SK-N-SH (cell line): Measurements from ENCODE around the gene PTPRG. TPM values are rescaled to one million over a fixed set of nuclear protein-coding genes. Genes with fewer than 3 reads are reported as not detected.

Experiments used
- CTCF ChIA-PET: fragments of 300-600, 350-600 bp; formaldehyde crosslinking; extraction: SDS; loops from one replicate; lab custom pipeline; 2021; lab: Yijun Ruan, JAX
- POLR2A ChIA-PET: fragments of 350-600 bp; sonication (Branson Sonifier 250); formaldehyde crosslinking; extraction: SDS; loops from one replicate; lab custom pipeline; 2020; ENCODE audit warnings: antibody characterized with exemption, inconsistent platforms; lab: Yijun Ruan, JAX
- DNase-seq: peaks from one replicate; pipeline ENCODE4 v3.0.0; 2012
- H2AFZ ChIP-seq: fragments of 200-600 bp; sonication (generic); 2 replicates; pipeline ENCODE4 v1.8.1; 2016; ENCODE audit warnings: antibody characterized with exemption, mild to moderate bottlenecking, low read depth
- H3F3A ChIP-seq: fragments of 200-600 bp; sonication (generic); replicated peaks from 2 replicates; pipeline ENCODE3; 2016; ENCODE audit warnings: antibody characterized with exemption, mild to moderate bottlenecking; ENCODE audit not compliant: insufficient read depth
- H3K27ac ChIP-seq, 2 experiments: fragments of 200-500 bp in 1 of 2; fragments of 200-600 bp in 1 of 2; sonication (Bioruptor generic) in 1 of 2; sonication (generic), shearing (Covaris generic) in 1 of 2; 2 replicates each; pipeline versions ENCODE4 v1.5.1 to v1.6.1; 2014 to 2016; ENCODE audit warnings: low read depth in 2 of 2, inconsistent platforms in 1 of 2, low read length in 1 of 2, mild to moderate bottlenecking in 1 of 2, mixed read lengths in 1 of 2
- H3K27me3 ChIP-seq: fragments of 200-600 bp; sonication (generic), shearing (Covaris generic); 2 replicates; pipeline ENCODE4 v1.6.1; 2016; ENCODE audit warnings: mixed run types; ENCODE audit not compliant: insufficient read depth
- H3K36me3 ChIP-seq, 2 experiments: fragments of 200-500 bp in 1 of 2; fragments of 200-600 bp in 1 of 2; sonication (Bioruptor generic) in 1 of 2; sonication (generic) in 1 of 2; replicated peaks in 1 of 2; 2 replicates each; pipeline versions ENCODE3 to v1.5.1; 2014 to 2016; ENCODE audit warnings: low read length in 1 of 2, mild to moderate bottlenecking in 1 of 2; ENCODE audit not compliant: insufficient read depth in 2 of 2, control insufficient read depth in 1 of 2
- H3K4me1 ChIP-seq, 2 experiments: fragments of 200-500 bp in 1 of 2; fragments of 200-600 bp in 1 of 2; sonication (Bioruptor generic) in 1 of 2; sonication (generic), shearing (Covaris generic) in 1 of 2; 2 replicates each; pipeline versions ENCODE4 v1.5.1 to v1.6.1; 2014 to 2016; ENCODE audit warnings: low read depth in 1 of 2, low read length in 1 of 2, mixed run types in 1 of 2; ENCODE audit not compliant: insufficient read depth in 2 of 2, control insufficient read depth in 1 of 2
- H3K4me2 ChIP-seq: fragments of 200-600 bp; sonication (generic), shearing (Covaris generic); 2 replicates; pipeline ENCODE4 v1.6.1; 2017; ENCODE audit warnings: mixed run types
- H3K4me3 ChIP-seq, 2 experiments: fragments of 200-500 bp in 1 of 2; fragments of 200-600 bp in 1 of 2; sonication (Bioruptor generic) in 1 of 2; sonication (generic), shearing (Covaris generic) in 1 of 2; 2 replicates each; pipeline versions ENCODE4 v1.5.1 to v1.8.1; 2014 to 2016; ENCODE audit warnings: low read depth in 2 of 2, inconsistent platforms in 1 of 2, low read length in 1 of 2, mild to moderate bottlenecking in 1 of 2, mixed read lengths in 1 of 2, moderate library complexity in 1 of 2
- H3K79me2 ChIP-seq: fragments of 200-600 bp; sonication (generic); 2 replicates; pipeline ENCODE4 v1.8.1; 2017; ENCODE audit warnings: mild to moderate bottlenecking; ENCODE audit not compliant: insufficient read depth
- H3K9ac ChIP-seq: fragments of 200-600 bp; sonication (generic); 2 replicates; pipeline ENCODE4 v1.6.1; 2017; ENCODE audit warnings: mixed run types
- H3K9me2 ChIP-seq: fragments of 200-600 bp; sonication (generic); 2 replicates; pipeline ENCODE4 v1.6.1; 2017; ENCODE audit warnings: mixed run types
- H3K9me3 ChIP-seq: fragments of 200-600 bp; sonication (generic); 2 replicates; pipeline ENCODE4 v1.6.1; 2017; ENCODE audit warnings: mixed run types, mild to moderate bottlenecking, moderate library complexity
- H4K20me1 ChIP-seq: fragments of 200-600 bp; sonication (generic); 2 replicates; pipeline ENCODE4 v1.6.1; 2017; ENCODE audit warnings: mild to moderate bottlenecking, mixed run types; ENCODE audit not compliant: insufficient read depth
- EP300 ChIP-seq, 2 experiments: IDR thresholded peaks; 2 replicates each; pipeline versions ENCODE4 v1.4.0 to v1.6.1; 2012; ENCODE audit warnings: borderline replicate concordance in 1 of 2, low read depth in 1 of 2, low read length in 1 of 2
- FOXM1 ChIP-seq: IDR thresholded peaks from 2 replicates; pipeline ENCODE4 v1.4.0; 2012; ENCODE audit warnings: low read depth, mild to moderate bottlenecking
- GABPA ChIP-seq: IDR thresholded peaks from 2 replicates; pipeline ENCODE4 v1.4.0; 2012; ENCODE audit warnings: low read depth, mild to moderate bottlenecking
- GATA2 ChIP-seq: sonication (generic); formaldehyde crosslinking; IDR thresholded peaks from 2 replicates; pipeline ENCODE4 v1.5.0; 2020; ENCODE audit warnings: mild to moderate bottlenecking, missing genetic modification reagents
- NFIC ChIP-seq: IDR thresholded peaks from 2 replicates; pipeline ENCODE4 v1.4.0; 2012; ENCODE audit warnings: borderline replicate concordance
- POLR2AphosphoS5 ChIP-seq: IDR thresholded peaks from 2 replicates; pipeline ENCODE4 v1.6.1; 2012; ENCODE audit warnings: low read depth, low read length
- RAD21 ChIP-seq: IDR thresholded peaks from 2 replicates; pipeline ENCODE4 v1.6.1; 2012; ENCODE audit warnings: mild to moderate bottlenecking, low read length
- RXRA ChIP-seq: IDR thresholded peaks from 2 replicates; pipeline ENCODE4 v1.4.0; 2012; ENCODE audit warnings: low read depth, mild to moderate bottlenecking, borderline replicate concordance
- SMC3 ChIP-seq: IDR thresholded peaks from 2 replicates; pipeline ENCODE4 v1.6.1; 2012; ENCODE audit warnings: low read depth, low read length, improper control_type of control experiment
- TAF1 ChIP-seq: IDR thresholded peaks from 2 replicates; pipeline ENCODE4 v1.6.1; 2012; ENCODE audit warnings: low read depth, mild to moderate bottlenecking, low read length, moderate library complexity, borderline replicate concordance
- USF1 ChIP-seq: IDR thresholded peaks from 2 replicates; pipeline ENCODE4 v1.4.0; 2012; ENCODE audit warnings: low read depth, borderline replicate concordance
- YY1 ChIP-seq: IDR thresholded peaks from 2 replicates; pipeline ENCODE4 v1.4.0; 2012; ENCODE audit warnings: low read depth, mild to moderate bottlenecking
- WGBS: methylation state at CpG from one replicate; pipeline ENCODE4 v1.1.6; 2017; ENCODE audit warnings: low lambda C conversion rate; 5-methylcytosine and 5-hydroxymethylcytosine counted together
- polyA plus RNA-seq, 3 experiments: library from polyadenylated mRNA; depleted of rRNA; stranded (reverse); fragments of >200 nt; gene quantifications; 2 replicates each; pipeline ENCODE4 v1.2.3, GENCODE V29; 2012
- TF ChIP-seq, protein P1 (sequence below): fragments of 200-600 bp; sonication (generic); IDR thresholded peaks from 2 replicates; pipeline ENCODE4 v1.6.1; 2017; ENCODE audit warnings: antibody characterized with exemption, mild to moderate bottlenecking, moderate library complexity
- TF ChIP-seq, protein P2 (sequence below): IDR thresholded peaks from 2 replicates; pipeline ENCODE4 v1.6.1; 2012; ENCODE audit warnings: mild to moderate bottlenecking, low read depth, low read length, moderate library complexity
- TF ChIP-seq, protein P3 (sequence below): IDR thresholded peaks from 2 replicates; pipeline ENCODE4 v1.4.0; 2012; ENCODE audit warnings: low read depth, borderline replicate concordance

Gene PTPRG
- polyA plus RNA-seq, 1 of the 3 experiments (the other 2 are of a cell fraction): 14.1 TPM

GRCh38 chr3:62187022-62187431 lies 625.7 kb downstream of the PTPRG start (continued):
- TF ChIP-seq GATA2 (CRISPR knock-in tag) (no peak), YY1 (no peak), USF1 (no peak), TAF1 (no peak)

DNA sequence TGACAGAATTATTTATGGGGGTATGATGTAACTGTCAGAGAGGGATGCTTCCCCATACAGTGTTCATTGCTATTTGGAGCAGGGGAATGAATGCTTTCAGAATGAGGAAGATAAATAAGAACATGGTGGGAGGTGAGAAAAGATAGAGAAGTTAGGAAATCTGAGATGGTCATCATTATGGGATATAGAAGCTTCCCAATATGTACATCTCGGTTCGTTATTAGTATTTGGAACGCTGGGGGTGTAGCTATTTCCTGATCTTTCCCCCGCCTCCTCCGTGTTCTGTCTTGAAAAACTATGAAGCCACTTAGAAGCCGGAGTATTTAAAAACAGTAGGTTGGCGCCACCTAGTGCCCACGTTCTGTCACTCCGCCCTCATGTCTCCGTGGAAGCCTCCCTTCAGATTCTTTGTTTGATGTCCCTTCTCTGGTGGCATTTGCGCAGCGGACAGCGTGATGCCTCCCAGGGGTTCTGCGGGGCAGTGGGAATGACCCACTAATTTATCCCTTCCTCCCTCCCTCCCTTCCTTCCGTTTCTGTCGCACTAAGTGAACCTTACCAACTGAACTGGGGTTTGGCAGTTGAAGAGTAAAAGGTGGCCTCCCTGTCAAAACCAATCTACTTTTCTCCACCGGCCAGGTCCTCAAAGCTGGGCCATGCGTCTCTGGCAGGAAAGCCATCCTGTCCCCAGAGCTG lies 627.5 kb downstream of the PTPRG start:
- peak overlapping the region; percentile 30; the same call in 1 of the 2 replicates for H3K4me2 ChIP-seq
- H3K27ac ChIP-seq: no peak overlapping the region
- ChIA-PET POLR2A (interaction anchor here (0.8 kb wide), 1 partner anchor 94 kb away, joined by 3 read pairs; no protein-coding TSS in a partner anchor), CTCF (interaction anchor here (0.6 to 8.5 kb wide), 49 partner anchors 8 to 807 kb away, joined by 3 to 102 read pairs (median 4); no protein-coding TSS in a partner anchor)
- H3K9ac ChIP-seq: no peak overlapping the region
- no peaks in the 10 kb centered on the region for H3F3A ChIP-seq
- peaks cover 0 to 4% of the 10 kb centered on the region in 2 experiments; a peak in 1 of 4 replicates for H3K4me1 ChIP-seq
- no peaks in the 10 kb centered on the region for H3K9me2 ChIP-seq
- H3K9me3 ChIP-seq: no peaks in the 10 kb centered on the region
- peak overlapping the region in 1 of 2 experiments; percentile 29; a peak in 1 of 4 replicates for H3K4me3 ChIP-seq
- WGBS: 3% methylated on average over 18 of the region's 18 CpGs
- H3K27me3 ChIP-seq: no peaks in the 10 kb centered on the region
- no peak for TF ChIP-seq POLR2AphosphoS5
- peak; percentile 69 for TF ChIP-seq SMC3
- peak; percentile 87 for TF ChIP-seq RAD21
- TF ChIP-seq EP300 (IDR thresholded peaks at IDR 0.05; ENCODE audit: borderline replicate concordance in 1 of 2, low read depth in 1 of 2, low read length in 1 of 2): no peak
- TF ChIP-seq, protein P1, sequence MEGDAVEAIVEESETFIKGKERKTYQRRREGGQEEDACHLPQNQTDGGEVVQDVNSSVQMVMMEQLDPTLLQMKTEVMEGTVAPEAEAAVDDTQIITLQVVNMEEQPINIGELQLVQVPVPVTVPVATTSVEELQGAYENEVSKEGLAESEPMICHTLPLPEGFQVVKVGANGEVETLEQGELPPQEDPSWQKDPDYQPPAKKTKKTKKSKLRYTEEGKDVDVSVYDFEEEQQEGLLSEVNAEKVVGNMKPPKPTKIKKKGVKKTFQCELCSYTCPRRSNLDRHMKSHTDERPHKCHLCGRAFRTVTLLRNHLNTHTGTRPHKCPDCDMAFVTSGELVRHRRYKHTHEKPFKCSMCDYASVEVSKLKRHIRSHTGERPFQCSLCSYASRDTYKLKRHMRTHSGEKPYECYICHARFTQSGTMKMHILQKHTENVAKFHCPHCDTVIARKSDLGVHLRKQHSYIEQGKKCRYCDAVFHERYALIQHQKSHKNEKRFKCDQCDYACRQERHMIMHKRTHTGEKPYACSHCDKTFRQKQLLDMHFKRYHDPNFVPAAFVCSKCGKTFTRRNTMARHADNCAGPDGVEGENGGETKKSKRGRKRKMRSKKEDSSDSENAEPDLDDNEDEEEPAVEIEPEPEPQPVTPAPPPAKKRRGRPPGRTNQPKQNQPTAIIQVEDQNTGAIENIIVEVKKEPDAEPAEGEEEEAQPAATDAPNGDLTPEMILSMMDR: peak; percentile 87
- H4K20me1 ChIP-seq: no peaks in the 10 kb centered on the region
- no peak overlapping the region for H2AFZ ChIP-seq
- peaks cover 0 to 3% of the 10 kb centered on the region in 2 experiments for H3K36me3 ChIP-seq
- DNase-seq: peak; percentile 76
- no peaks in the 10 kb centered on the region for H3K79me2 ChIP-seq

- ChIA-PET POLR2A (no interaction called here), CTCF (interaction anchor here (0.7 to 8.5 kb wide), 30 partner anchors 8 to 807 kb away, joined by 3 to 102 read pairs (median 4); no protein-coding TSS in a partner anchor)
- Histone ChIP-seq H2AFZ (no peak overlapping the region), H3K4me3 (no peak overlapping the region), H3K9ac (no peak overlapping the region), H3K27me3 (no peaks in the 10 kb centered on the region), H3K4me1 (peaks cover 0 to 4% of the 10 kb centered on the region in 2 experiments; a peak in 1 of 4 replicates), H3F3A (no peaks in the 10 kb centered on the region), H4K20me1 (no peaks in the 10 kb centered on the region), H3K79me2 (no peaks in the 10 kb centered on the region), H3K36me3 (peaks cover 0 to 3% of the 10 kb centered on the region in 2 experiments), H3K27ac (no peak overlapping the region), H3K9me3 (no peaks in the 10 kb centered on the region), H3K4me2 (no peak overlapping the region), H3K9me2 (no peaks in the 10 kb centered on the region)
- no peak for DNase-seq
- 89% methylated on average over 9 of the region's 9 CpGs for WGBS
- TF ChIP-seq, protein P2, sequence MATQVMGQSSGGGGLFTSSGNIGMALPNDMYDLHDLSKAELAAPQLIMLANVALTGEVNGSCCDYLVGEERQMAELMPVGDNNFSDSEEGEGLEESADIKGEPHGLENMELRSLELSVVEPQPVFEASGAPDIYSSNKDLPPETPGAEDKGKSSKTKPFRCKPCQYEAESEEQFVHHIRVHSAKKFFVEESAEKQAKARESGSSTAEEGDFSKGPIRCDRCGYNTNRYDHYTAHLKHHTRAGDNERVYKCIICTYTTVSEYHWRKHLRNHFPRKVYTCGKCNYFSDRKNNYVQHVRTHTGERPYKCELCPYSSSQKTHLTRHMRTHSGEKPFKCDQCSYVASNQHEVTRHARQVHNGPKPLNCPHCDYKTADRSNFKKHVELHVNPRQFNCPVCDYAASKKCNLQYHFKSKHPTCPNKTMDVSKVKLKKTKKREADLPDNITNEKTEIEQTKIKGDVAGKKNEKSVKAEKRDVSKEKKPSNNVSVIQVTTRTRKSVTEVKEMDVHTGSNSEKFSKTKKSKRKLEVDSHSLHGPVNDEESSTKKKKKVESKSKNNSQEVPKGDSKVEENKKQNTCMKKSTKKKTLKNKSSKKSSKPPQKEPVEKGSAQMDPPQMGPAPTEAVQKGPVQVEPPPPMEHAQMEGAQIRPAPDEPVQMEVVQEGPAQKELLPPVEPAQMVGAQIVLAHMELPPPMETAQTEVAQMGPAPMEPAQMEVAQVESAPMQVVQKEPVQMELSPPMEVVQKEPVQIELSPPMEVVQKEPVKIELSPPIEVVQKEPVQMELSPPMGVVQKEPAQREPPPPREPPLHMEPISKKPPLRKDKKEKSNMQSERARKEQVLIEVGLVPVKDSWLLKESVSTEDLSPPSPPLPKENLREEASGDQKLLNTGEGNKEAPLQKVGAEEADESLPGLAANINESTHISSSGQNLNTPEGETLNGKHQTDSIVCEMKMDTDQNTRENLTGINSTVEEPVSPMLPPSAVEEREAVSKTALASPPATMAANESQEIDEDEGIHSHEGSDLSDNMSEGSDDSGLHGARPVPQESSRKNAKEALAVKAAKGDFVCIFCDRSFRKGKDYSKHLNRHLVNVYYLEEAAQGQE: no peak
- no peak for TF ChIP-seq FOXM1
- no peak for TF ChIP-seq NFIC
- TF ChIP-seq GABPA: no peak
- TF ChIP-seq, protein P3, sequence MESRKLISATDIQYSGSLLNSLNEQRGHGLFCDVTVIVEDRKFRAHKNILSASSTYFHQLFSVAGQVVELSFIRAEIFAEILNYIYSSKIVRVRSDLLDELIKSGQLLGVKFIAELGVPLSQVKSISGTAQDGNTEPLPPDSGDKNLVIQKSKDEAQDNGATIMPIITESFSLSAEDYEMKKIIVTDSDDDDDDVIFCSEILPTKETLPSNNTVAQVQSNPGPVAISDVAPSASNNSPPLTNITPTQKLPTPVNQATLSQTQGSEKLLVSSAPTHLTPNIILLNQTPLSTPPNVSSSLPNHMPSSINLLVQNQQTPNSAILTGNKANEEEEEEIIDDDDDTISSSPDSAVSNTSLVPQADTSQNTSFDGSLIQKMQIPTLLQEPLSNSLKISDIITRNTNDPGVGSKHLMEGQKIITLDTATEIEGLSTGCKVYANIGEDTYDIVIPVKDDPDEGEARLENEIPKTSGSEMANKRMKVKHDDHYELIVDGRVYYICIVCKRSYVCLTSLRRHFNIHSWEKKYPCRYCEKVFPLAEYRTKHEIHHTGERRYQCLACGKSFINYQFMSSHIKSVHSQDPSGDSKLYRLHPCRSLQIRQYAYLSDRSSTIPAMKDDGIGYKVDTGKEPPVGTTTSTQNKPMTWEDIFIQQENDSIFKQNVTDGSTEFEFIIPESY: no peak
- TF ChIP-seq RXRA: no peak
These were observed 628.0 kb downstream of the PTPRG start for GRCh38 chr3:62189376-62189698.
